Hypothalamus (tissue), 51 donors: ENCODE measurements around the gene OR5H14.
"Not testable (repeated sequence)": the region's sequence is repeated elsewhere in the genome, so short reads cannot be mapped to it uniquely, and the experiment has no call there.

ENCODE experiments used
- DNase-seq, 51 donors: peaks; one replicate each; lab custom pipeline; 2025; lab: John Stamatoyannopoulos, UW

The OR5H14 gene

DNA sequence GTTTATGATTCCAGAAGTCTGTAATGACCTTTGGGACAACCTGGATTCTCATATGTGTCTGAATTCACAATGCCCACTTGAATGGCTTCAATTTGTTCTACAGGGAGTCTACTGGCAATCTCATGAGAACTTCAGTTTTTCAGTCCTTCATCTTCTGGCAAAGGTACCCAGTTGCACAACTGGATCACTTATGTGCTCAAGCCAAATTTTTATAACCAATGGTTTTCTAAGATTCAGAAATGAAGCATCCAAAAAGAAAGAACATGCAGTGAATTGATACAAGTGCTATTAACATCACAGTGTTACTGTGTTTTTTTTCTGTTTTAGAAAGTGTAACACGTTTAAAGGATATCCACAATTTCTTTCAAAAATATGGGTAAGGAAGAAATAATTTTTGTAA lies at the start of gene OR5H14:
TSS of gene OR5H14 (plus strand) at position 301 of the 400 bp plus-strand sequence. CDS start 1,907 bp downstream, outside the sequence.
- DNase-seq: no peak

DNA sequence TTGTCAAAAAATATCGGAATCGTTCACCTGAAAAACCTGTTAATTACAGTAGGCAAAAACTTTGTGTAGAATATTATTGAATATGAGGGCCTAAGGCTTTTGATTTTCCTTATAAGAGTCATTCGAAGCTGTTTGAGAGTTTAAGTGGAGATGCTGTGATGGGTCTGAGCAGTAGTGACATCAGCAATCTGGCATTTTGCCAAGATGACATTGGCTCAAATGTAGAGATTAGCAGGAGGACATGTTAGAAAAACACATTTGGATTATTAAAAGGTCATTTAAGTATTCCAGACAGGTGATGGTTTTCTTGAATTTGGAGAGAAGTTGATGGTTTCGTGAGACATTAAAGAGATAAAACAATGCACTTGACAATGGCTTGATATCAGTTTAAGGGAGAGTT lies 47.4 kb upstream of the OR5H14 start:
- DNase-seq: no peak

DNA sequence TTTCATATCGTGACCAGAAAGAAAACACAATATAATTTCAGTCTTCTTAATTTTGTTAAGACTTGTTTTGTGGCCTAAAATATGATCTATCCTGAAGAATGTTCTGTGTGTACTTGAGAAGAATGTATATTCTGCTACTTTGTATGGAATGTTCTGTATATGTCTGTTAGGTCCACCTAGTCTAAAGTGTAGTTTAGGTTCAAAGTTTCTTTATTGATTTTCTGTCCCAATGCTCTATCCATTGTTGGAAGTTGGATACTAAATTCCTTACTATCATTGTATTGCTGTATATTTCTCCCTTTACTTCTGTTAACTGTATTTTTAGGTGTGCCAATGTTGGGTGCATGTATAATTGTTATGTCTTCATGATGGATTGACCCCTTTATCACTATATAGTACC lies 39.1 kb upstream of the OR5H14 start:
- DNase-seq: no peak

DNA sequence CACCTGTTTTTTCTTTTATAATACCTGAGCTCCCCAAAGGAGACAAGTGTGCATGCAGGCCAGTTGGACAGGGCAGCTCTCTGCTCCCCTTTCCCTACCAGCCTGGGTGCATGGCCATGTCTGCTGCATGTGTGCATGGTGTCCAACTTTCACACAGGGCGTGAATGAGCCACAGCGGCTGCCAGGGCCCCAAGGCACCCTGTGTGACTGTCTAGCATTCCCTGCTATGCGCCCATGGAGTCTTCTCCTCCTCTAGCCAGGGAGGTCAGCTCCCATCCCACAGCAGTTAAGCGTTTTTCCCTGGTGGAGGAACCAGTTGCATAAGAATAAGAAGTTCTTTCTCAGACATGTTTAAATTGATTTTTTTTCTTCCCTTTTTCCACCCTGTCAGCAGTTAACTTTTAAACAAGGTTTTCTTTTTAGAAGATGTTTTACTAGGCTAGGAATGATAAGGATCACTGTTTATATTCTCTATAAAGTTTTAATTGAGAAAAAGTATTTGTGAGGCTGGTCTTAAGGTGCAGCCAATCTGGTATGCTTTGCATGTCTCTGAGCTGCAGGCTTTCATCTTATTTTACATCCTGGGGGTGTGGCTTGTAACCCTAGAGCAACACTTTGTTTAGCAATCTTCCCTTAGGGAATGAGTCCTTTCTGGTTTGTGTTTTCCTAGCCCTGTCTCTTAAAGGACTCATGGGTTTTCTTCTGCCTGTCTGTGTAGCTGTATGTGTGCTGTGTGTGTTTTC lies 37.3 kb upstream of the OR5H14 start:
- no peak for DNase-seq

DNA sequence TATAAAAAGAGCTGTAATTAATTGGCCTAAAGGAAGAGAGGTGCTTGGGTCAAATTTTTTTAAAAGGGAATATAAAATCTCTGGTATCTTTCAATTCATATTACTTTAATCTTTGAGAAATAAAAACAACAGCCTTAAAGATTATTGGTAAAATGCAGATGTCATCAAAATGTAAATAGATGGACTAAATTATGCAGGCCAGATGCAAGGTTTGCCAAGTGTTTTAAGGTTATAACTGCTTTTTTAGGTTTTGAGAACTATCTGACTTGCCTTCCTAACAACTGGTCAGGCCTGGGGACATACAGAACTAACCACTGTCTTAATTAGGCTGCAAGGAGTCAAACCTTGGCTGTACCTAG lies 36.8 kb upstream of the OR5H14 start:
- no peak for DNase-seq

DNA sequence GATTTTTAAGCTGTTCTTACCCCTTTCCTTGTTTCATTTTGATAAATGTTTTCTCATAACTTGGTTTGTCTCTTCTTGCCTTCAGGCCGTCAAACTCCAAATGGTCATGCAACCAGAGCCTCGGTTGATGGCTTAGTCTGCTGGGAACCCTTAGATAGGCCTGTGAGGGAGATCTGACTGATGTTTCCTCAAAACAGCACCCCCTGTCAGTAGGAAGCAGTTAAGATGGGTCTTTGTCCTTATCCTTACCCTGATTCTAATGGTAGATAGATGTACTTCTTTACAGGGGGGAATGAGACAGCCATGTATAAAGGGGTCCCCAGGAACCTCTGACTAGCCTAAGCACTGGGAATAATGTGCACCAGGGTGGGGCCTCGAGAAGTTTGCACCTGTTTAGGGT lies 33.0 kb upstream of the OR5H14 start:
- DNase-seq: no peak

DNA sequence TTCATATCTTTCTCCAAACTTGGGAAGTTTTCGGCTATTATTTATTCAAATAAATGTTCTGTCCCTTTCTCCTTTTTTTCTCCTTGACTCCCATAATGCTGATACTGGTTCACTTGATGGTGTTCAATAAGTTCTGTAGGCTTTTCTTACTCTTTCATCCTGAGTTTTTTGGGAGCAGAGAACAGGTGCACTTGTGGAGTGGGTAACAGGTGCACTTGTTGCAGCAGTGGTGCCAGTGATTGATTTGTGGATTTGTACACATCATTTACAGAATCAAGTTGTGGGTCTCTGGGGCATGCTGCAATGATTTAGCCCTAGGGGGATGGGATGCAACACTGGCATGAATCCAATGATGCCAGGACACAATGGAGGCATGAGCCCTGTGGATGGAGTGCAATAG lies 31.6 kb upstream of the OR5H14 start:
- no peak for DNase-seq

DNA sequence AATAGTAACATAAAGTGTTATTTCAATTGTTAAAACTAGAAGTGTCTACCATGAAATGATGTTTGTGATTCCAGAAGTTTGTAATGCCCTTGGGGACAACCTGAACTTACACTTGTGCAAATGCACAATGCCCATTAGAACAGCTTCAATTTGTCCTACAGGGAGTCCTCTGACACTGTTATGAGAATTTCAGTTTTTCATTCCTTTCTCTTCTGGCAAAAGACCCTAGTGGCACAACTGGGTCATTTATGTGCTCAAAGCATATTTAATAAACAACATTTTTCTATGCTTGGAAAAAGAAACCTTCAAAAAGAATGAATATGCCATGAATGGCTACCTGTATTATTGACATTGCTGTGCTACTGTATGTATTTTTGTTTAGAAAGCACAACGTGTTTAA lies 16.9 kb upstream of the OR5H14 start, which contains the start of gene OR5H1:
TSS of gene OR5H1 (plus strand) at position 301 of the 400 bp plus-strand sequence. CDS start 1,977 bp downstream, outside the sequence.
- DNase-seq: no peak

DNA sequence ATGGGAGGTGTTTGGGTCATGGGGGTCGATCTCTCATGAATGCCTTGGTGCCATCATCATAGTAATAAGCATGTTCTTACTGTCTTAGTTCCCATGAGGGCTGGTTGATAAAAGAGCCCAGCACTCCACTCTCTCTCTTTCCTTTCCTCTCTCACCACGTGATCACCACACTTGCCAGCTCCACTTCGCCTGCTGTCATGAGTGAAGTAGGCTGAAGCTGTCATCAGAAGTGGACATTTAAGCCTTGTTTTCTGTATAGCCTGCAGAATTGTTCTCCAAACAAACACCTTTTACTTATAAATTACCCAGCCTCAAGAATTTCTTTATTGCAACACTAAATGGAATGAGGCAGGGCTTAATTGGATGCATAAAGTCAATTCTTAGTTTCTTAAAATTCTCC lies 10.6 kb upstream of the OR5H14 start:
- DNase-seq: no peak

DNA sequence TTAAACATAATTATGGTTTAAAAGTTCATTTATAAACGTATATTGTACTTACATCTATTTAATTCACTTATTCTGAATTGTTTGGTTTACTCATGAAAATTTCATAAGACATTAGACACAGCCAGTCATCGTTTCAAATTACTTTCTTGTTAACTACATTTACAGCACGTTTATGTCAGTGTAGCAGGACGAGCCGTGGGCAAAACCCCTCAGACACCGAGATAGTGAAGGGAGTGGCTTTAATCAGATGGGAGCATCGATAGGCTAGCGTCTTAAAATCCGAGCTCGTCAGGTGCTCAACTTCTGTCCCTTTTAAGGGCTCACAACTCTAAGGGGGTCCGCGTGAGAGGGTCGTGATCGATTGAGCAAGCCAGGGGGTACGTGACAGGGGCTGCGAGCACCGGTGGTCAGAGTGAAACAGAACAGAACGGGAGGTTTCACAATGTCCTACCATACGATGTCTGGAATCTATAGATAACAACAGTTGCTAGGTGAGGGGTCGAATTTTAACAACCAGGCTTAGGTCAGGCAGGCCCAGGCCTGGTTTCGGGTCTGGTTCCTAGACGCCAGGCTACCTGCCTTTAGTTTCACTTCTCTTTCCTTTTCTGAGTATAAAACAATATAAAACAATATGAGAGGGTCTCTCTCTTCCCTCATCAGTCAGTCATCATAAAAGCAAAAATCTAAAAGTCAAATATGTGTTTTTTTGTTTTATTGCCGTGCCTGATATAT lies 9.3 kb upstream of the OR5H14 start:
- DNase-seq: not testable (repeated sequence)

DNA sequence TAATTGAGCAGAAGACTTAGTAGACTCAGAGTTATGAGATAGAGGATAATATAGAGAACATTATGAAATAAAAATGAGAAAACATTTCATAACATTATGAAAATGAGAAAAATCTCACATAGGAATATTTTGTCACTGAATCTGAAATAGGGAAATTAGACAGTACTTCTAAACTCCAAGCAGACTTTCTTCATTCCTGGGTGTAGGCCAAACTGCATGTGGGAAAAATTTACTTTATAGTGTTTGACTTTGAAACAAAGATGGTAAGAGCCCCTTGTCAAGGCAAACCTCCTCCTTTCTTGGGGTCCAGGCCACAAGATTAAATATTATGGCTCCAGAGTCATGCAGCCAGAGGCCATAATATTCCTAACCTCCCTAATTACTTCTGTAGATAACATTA lies 6.7 kb upstream of the OR5H14 start:
- no peak for DNase-seq

DNA sequence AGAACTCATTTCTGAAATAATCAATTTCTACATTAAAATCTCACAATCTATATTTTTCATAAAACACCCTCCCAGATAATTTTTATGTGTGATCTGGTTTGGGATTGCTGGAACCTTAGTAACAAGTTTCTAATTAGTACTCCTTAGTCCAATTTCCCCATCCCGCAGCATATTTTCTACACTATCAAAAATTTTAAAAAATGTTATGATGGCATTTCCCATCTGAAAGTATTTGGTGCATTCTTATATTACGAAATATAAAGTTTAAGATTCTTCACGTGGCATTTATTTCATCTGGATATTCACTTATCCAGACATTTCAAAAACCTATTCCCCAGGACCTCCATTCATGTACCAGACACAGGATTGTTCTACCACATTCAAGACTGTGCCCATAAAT lies 1.5 kb downstream of the OR5H14 start:
- no peak for DNase-seq

DNA sequence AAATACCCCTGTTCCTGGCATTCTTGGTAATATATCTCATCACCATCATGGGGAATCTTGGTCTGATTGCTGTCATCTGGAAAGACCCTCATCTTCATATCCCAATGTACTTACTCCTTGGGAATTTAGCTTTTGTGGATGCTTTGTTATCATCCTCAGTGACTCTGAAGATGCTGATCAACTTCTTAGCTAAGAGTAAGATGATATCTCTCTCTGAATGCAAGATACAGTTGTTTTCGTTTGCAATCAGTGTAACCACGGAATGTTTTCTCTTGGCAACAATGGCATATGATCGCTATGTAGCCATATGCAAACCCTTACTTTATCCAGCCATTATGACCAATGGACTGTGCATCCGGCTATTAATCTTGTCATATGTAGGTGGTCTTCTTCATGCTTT lies 2.2 kb downstream of the OR5H14 start:
- DNase-seq: not testable (repeated sequence)

DNA sequence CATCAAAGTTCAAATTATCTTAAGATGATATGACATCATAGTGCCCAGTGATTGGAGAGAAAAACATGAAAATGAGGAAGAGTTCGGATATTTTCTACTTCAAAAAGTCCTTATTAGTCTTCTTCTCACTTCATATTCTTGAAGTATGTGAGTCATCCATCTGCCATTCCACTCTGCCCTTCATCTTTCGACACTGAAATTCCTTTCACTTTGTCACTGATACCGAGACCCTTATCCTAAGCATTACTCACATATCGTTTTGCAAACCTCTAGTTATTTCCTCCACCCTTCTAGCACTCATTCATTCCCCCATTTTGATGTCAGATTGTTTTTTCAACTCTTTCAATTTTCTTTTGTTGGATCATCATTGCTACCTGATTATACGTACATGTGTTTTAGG lies 4.0 kb downstream of the OR5H14 start:
- no peak for DNase-seq

DNA sequence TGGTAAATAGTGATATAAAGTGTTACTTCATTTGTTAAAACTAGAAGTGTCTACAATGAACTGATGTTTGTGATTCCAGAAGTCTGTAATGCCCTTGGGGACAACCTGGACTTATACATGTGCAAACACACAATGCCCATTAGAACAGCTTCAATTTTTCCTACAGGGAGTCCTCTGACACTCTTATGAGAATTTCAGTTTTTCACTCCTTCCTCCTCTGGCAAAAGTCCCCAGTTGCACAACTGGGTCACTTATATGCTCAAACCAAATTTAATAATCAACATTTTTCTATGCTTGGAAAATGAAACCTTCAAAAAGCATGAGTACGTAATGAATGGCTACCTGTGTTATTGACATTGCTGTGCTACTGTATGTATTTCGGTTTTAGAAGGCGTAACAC lies 19.1 kb downstream of the OR5H14 start, which contains the start of gene OR5H15:
TSS of gene OR5H15 (plus strand) at position 301 of the 400 bp plus-strand sequence. CDS start 2,004 bp downstream, outside the sequence.
- no peak for DNase-seq

DNA sequence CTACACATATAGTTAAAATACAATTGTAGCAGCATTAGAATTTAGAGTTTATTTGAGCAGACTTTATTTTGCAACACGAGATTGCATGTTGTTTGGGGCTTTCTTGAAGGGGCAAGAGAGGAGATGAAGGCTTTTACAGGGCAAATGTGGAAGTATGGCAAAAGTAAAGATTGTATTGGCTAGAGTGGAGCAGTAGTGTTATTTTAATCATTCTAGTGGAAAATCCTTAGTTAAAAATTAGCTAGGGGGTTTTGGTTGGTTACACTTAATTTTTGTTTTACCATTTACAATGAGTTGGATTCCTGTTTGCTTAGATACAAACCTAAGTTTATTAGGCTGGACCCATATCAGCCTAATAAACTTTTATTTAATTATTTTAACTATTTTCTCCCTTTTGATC lies 23.8 kb downstream of the OR5H14 start:
- DNase-seq: no peak

DNA sequence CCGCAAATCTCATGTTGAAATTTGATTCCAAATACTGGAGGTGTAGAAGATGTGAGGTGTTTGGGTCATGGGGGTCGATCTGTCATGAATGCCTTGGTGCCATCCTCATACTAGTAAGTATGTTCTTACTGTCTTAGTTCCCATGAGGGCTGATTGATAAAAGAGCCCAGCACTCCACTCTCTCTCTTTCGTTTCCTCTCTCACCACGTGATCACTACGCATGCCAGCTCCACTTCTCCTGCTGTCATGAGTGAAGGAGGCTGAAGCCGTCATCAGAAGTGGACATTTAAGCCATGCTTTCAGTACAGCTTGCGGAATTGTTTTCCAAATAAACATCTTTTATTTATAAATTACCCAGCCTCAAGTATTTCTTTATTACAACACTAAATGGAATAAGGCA lies 25.3 kb downstream of the OR5H14 start:
- DNase-seq: no peak

DNA sequence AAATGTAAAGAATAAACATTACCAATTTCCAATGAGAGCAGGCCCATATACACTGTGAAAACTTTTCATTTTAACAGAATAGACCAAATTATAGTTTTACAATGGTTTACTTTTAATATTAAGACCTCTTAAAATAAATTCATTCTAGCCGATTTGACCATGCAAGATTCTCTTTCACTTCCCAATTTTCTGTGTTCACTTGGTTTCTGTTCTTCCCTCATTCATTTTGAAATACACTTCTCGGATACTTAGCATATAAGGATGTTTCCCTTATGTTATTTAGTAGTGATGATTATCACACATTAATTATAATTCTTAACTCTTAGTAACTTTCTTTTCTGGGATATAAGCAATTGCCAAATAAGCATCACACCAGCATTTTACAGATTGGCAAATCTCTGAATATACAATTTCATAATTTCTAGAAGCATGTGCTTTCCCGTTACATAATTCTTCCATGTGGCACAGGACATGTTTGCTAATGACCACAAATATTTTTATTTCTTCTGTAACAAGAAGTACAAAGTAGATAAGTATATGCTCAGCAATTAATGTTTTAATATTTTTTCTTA lies 33.1 kb downstream of the OR5H14 start:
- no peak for DNase-seq

DNA sequence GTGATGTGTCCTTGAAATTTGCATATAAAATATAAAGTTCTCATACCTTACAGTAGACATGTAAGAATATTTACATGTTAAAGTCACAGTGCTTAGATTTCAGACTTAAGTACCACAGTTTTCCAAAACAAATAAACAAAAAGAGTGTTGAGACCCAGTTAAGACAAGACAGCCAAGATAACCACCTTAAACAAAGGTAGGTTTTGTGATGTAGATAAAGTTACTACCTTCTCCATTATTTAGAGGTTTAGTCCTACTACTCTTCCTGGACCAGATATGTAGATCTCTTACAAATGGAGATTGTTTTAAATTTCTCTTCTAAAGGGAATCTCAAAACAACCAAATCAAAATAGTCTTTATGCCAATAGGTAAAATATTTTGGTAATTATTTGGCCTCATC lies 34.9 kb downstream of the OR5H14 start:
- DNase-seq: no peak

DNA sequence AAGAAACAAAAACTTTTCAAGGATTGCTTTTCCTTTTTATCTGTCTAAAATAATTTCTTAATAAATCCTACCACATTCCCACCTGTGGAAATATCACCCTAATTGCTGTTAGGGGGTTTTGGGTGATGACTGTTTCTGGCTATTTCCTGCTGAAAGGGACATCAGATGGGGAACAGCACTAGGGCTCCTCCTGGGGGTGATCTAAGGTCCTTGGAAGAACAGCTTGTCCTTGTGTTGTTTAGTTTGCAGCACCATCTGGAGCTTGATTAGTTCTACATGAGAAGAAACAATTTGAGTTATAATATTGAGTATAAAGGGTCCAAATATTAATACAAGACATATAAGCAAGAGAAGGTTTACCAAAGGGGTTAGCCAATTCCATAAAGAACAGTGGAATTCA lies 37.9 kb downstream of the OR5H14 start:
- DNase-seq: no peak

DNA sequence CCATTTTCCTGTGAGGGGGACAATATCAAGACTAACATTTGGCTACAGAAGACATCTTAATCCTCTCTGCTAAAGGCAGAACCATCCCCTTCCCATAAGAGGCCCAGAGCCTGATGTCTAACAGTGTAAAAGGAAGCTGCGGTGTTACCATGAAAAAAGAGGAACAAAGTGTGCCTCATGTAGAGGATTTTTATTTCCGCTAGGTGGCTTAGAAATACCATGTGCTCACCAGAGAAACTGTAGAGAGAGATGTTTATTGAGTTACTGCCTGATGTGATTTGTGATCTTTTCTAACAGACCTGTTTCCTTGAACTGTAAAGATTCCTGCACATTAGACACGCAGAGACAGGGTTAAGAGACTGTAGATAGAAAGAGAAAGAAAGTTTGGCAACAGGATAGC lies 41.3 kb downstream of the OR5H14 start:
- DNase-seq: no peak

DNA sequence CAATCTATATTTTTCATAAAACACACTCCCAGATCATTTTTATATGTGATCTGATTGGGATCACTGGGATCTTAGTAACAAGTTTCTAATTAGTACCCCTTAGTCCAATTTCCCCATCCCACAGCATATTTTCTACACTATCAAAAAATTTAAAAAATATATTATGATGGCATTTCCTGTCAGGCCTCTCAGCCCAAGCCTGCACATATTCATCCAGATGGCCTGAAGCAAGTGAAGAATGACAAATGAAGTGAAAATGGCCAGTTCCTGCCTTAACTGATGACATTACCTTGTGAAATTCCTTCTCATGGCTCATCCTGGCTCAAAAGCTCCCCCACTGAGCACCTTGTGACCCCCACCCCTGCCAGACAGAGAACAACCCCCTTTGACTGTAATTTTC lies 43.6 kb downstream of the OR5H14 start:
- DNase-seq: not testable (repeated sequence)
